NCI-H1436 (cell line): ENCODE measurements around the gene TBC1D1.
"Not testable (repeated sequence)": the region's sequence is repeated elsewhere in the genome, so short reads cannot be mapped to it uniquely, and the experiment has no call there.

Source experiments
- DNase-seq: peaks from one replicate; lab custom pipeline; 2025; lab: John Stamatoyannopoulos, UW

TBC1D1 gene

DNA sequence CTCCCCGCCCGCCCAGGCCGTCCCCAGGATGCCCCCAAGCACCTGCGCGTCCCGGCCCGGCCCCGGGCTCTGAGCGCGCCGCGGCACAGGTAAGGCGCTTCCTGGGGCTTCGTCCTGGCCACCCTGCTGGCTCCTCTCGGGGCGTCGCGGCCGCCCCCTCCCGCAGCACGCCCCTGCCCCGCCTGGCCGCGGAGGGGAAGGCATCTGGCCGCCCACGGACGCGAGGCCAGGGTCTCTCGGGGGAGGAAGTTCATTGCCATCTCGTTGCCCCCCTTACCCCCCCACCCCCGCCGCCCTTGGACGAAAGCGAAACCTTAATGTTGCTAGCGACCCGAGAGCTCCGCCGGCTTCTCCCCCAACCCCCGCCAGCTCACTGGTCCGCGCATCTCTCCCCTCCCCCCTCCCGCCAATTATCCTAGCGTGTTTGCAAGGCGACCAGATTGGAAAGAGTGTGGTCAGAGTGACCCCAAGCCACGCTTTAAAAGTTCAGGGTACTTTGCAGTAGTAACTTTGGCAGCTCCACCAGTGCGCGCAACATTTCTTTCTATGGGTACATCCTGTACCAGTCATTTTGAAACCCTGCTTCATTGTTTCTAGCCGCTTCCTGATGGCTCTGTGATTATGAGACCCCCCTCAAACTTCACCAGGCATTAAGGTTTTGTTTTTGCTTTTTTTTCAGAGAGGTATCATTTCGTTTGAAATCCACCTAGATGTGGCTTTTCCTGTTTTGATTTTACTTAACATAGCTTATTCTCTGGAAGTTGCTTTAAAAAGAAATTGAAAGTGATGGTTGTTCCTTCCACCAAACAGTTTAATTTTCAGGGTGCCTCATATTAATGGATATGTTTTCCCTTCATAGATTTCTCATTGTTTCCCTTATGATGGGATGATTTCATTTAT is 626 bp downstream of the TBC1D1 start:
- DNase-seq = peak; percentile 17

DNA sequence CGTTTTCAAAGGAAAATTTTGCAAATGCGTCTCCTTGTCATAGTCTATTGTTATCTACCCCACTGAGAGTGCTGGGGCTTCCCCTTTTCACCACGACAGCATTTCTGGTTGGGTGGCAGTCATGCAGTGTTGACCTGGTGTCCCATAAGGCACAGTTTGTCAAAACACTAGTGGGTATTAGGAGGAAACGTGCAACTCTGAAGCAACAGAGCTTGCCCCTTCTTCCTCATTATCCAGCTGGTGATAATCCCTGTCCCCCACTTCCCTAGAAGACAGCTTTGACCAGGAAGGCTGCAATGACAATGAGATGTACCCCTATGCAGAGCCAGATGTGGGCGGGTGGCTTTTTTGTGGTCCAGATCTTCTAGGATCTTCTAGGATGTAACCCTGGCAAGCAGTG is 1.8 kb downstream of the TBC1D1 start:
- no peak for DNase-seq

DNA sequence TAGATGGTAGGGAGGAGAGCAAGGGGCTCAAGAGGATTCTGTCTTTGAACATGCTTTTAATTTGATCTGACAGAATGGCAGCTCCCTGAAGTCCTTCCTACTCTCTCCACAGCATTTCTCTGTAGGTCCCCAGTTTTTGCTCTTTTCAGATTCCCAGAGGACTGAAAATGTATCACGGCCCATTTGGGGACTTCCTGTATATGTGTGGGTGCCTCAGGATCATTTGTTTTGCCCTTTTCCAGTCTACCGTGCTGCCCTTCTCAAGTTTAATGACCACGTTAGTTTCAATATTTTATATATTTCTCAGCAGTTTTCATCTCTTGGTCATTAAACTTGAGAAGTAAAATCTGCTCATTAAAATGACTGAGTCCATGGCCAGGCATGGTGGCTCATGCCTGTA is 2.3 kb downstream of the TBC1D1 start:
- no peak for DNase-seq

DNA sequence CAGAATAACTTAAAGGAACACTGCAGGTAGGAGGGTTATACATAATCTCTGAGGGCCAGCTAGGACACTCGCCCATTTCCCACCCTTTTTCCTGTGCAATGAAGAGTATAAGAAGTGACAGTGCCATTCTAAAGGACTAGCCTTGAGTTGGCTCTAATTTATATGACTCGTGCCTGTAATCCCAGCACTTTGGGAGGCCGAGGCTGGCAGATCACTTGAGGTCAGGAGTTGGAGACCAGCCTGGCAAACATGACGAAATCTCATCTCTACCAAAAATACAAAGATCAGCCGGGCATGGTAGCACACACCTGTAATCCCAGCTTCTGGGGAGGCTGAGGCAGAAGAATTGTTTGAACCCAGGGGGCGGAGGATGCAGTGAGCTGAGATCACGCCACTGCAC is 4.4 kb downstream of the TBC1D1 start:
- DNase-seq = no peak

DNA sequence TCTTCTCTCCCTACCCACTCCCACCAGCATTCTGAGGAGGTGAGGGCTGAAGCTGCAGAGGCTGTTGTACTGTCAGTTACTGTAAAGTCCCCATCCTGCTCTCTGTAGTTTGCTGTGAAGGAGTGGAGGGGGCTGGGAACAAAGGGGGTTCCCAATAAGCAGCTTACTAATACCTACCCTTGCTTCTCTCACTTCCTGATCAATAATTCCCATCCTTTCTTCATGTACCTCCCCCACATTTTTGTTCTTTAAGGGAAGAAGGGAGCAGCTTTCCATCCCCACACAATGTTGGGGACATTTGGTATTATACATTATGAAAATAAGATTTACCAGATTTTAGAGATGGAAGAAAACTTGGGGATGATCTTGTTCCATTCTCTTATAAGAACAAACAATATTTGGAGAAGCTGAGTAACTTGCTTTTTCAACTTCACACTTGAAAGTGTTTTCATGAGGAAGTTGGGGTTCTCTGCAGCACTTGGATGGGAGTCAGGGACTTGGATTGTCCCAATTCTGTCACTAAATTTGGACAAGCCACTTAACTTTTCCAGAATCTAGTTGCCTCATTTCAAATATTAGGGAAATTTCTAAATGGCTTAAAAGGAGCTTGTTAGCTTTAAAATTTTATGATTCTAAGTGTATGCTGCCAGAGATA is 5.4 kb downstream of the TBC1D1 start:
- no peak for DNase-seq

DNA sequence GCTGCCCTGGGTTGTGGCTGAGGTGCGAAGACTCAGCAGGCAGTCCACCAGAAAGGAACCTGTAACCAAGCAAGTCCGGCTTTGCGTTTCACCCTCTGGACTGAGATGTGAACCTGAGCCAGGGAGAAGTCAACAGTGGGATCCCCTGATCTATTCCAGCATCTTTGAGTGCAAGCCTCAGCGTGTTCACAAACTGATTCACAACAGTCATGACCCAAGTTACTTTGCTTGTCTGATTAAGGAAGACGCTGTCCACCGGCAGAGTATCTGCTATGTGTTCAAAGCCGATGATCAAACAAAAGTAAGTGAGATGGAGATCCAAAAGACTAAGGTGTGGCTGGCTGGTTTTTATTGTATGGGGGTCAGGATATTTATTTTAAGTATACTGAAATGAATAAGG is 11.3 kb downstream of the TBC1D1 start:
- no peak for DNase-seq

DNA sequence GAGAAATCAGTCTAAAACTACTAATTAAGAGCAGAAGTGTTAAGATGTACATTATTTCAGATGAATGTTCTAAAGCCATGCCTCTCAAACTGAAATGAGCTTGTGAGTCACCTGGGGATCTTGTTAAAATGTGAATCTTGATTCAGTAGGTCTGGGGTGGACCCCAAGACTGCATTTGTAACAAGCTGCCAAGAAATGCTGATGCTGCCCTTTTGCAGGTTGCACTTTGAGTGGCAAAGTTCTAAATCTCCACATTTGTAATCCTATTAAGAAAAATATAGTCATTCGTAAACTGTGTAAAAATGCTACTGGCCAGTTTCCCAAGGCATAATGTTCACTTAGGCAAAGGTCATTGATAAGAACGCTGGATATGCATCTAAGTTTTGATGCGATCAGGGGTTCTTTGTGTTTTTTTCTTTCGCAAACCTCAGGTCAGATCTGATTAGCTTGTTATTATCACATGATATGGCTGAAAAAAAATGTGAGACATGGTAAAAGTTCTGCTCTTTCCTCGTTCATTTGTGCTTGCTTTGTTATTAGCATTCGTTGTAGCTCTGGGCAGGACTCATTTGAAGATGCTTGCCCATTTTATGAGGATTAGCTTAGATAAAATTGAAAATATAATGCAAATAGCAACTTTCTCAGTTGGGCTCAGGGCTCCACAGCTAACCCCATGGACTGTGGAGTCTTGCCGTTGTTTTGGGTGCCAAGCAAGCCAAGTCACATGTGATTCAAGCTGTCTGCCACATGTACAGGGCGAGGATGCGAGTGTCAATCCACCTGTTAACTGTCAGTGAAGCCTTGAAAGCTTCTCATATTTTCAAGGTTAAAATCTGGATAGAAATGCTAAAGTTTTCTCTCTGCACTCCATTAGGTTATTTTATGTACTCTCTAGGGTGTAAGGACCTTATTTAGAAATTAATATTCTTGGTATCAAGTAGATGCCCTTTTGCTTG is 12.1 kb downstream of the TBC1D1 start:
- no peak for DNase-seq

DNA sequence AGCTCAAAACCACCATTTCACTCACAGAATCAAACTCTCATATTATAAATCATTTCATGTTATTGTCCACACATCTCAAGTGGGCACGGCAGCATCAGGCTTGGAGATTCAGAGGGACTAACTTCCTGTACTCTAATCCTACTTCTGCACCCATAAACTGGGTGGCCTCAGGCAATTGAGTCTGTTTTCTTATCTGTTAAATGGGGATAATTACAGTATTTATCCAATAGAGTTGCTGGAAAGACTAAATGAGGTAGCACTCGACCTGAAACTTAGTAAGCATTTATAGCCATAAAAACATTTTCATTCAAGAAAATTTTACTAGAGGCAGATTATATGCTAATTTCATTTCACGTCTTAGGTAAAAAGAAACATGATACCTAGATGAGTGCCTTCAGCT is 13.0 kb downstream of the TBC1D1 start:
- DNase-seq = peak; percentile 51

DNA sequence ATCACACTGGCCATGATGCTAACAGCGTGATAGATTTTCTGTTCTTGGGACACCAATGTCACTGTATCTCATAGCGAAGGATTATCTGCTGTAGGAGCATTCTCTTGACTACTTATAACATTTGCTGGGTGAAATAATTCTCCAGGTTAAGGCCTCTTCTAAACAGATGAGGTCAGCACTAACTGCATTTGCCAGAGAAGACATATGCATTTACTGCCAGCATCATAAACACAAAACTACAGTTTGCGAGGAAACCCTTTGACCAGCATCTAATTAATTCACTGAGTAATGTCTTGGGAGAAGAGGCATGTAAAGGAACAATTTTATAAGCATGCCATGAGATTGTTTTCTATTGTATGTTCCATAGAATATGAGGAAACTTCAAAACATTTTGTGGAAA is 13.9 kb downstream of the TBC1D1 start:
- no peak for DNase-seq

DNA sequence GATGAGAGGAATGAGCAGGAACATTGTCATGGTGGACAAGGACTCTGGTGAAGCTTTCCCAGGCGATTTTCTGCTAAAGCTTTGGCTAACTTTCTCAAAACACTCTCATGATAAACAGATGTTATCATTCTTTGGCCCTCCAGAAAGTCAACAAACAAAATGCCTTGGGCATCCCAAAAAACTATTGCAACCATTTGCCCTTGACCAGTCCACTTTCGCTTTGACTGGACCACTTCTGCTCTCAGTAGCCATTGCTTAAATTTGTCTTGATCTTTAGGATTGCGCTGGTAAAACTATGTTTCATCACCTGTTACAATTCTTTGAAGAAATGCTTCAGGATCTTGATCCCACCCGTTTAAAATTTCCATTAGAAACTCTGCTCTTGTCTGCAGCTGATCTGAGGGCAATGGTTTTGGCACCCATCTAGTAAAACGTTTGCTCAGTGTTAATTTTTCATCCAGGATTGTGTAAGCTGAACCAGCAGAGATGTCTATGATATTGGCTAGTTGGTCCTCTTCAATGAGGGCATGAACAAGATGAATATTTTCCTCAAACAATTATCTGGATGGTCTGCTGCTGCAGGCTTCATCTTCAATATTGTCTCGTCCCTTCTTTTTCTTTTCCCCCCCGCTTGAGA is 14.8 kb downstream of the TBC1D1 start:
- DNase-seq = no peak

DNA sequence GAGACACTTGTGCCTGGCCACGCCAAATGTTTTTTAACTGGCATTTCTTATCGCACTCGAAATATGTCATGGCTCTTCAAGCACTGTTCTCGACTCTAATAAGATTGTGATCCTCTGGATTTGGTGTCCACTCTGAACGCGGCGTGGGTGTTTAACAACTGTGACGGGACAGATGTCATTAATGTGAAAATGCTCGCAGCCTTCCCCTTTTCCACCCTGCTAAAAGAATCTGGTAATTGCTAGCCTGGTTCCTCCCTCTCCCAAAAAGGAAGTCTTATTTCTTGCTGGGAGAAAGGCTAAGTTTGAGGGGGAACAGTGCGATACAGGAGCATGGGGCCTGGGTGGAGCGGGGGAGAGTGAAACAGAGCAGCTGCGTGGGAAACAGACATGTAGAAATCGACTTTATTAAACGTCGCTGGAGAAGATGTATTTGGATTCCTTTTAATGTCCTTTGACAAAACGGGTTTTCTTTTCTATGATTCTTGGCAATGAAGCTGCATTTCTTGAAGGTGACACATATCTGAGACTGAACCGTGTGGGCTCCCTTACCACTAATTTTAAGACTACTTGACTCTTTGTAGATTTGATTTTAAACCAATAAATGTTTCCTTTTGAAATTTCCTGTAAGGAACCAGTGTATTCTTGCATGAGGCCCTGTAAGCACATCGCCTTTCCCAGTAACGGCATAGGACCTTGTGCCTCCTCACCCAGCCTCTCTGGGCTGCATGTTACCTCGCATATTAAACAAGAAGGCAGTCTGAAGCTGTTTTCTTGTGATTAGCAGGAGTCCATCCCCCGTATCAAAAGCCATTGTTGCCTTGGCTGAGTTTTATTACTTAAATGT is 17.8 kb downstream of the TBC1D1 start:
- no peak for DNase-seq

DNA sequence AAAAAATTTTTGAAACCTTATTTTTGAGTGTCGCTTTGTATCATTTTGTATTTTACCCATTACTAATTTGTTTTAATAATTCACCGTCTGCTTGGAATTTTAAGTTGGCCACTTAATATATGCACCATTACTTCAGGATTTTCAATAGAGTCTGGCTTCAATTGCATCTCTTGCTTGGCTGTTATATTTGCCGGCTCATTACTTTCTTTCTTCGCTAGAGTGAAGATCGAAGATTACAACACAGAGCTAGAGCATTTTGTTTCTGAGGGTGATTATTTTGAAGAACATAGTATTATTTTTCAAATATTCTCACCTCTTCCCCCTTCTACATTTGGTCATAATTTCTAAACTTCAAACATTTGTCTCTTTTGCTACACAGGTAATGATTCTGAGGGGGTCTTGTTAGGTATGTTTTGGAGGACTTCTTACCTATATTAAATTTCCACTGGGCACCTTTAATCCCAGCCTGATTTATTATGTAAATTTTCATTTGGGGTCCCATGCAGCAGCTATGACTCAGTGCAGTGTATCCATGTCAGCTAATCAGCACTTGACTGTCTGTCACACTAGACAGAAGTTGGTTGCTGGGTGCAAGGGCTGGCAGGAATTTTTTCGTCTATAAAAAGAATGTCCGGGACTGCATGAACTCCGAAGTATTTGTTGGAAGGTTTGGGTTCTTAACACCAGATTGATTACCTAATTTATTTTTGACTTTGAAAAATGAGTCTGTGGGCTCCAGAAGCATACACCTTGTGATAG is 18.6 kb downstream of the TBC1D1 start:
- DNase-seq = no peak

DNA sequence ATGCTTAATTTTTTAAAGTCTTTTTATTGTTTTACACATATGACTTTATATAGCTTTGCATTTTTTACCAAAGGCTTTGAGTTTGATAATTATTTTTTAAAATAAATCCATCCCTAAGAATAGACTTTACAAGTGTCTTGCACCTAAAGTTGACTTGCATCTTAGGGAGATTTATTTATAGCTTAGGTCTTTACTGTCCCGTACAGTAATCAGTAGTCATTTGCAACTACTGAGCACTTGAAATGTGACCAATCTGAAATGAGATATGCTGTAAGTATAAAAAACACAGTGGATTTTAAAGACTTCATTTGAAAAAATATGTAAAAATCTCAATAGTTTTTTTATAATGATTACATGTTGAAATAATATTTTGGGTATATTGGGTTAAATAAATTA is 19.2 kb downstream of the TBC1D1 start:
- no peak for DNase-seq

DNA sequence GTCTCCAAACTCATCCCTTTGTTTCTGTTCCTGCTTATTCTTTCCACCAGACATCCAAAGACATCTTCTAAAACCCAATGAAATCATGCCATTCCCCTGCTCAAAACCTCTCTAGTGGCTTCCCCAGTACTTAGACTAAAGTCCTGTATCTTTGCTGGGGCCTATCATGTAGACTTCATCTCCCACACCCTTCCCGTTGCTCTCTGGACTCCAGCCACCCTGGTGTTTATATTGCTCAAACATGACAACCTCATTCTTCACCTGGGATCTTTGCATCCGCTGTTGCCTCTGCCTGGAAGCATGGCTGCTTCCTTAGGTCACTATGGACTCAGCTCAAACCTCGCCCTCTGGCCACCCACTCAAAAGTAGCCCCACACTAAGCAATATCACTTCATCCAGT is 23.7 kb downstream of the TBC1D1 start:
- no peak for DNase-seq

DNA sequence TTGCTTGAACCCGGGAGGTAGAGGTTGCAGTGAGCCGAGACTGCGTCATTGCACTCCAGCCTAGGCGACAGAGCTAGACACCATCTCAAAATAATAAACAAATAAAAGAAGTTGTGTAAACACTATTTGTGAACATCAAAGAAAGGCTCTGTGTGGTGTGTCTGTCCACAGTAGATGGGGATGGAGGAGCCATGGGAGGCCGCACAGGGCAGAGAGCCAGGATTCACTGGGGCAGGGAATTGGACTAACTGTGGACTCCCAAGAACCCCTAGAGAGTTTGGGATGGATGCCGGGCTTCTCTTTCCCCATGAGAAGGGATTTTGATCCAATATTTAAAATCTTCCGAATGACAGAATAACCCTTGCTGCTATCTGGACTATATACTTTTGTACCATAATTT is 26.5 kb downstream of the TBC1D1 start:
- DNase-seq = no peak

DNA sequence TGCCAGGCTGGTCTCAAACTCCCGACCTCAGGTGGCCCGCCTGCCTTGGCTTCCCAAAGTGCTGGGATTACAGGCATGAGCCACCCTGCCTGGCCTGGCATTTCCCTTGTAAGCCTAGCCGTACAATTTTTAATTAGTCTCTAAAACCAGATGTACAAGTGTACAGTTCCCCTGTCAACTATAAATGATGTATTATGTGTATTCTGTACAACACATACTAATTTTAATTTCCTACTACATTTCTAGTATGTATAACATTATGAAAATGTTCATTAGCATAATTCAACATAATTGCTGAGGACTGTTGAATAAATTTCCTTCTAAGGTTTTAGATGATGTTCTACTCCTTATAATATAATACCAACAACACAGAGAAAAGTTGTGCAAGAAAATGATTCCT is 27.8 kb downstream of the TBC1D1 start:
- DNase-seq = no peak

DNA sequence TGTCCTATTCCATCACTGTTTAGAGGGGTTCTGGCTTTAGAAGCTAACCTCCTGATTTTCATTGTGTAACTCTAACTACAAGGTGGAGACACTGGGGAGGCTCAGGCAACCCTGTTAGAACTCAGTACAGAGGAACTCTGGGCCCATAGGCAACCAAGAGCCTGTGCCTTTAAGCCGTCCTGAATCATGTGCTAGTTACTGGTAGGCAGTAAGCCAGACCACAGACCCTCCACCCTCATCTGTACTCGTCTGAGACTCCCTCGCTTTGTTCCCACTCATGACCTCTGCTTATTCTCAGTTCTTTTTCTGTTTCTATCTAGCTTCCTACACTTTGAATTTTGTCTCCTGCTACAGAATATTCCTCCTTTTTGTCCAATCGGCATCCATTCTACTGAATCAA is 31.4 kb downstream of the TBC1D1 start:
- DNase-seq = no peak

DNA sequence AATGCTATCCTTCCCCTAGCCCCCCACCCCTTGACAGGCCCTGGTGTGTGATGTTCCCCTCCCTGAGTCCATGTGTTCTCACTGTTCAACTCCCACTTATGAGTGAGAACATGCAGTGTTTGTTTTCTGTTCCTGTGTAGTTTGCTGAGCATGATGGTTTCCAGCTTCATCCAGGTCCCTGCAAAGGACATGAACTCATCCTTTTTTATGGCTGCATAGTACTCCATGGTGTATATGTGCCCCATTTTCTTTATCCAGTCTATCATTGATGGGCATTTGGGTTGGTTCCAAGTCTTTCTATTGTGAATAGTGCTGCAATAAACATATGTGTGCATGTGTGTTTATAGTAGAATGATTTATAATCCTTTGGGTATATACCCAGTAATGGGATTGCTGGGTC is 32.2 kb downstream of the TBC1D1 start:
- DNase-seq = not testable (repeated sequence)

DNA sequence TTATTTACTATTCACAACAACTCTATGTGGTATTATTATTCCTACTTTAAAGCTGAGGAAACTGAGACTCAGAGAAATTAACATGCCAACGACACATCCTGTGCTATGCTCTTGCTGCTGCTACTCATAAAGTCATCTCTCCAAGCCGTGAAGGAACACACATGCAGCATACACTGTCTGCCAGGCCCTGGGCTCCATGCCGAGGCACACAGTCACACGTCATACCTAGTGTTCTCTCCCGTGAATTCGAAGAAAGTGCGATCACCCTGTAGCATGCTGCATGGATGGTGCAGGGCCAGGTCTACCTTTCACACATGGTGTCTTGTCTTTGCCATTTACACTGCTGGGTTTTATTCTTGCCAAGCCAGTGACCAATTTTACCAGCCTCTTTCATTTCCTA is 34.1 kb downstream of the TBC1D1 start:
- DNase-seq = no peak

DNA sequence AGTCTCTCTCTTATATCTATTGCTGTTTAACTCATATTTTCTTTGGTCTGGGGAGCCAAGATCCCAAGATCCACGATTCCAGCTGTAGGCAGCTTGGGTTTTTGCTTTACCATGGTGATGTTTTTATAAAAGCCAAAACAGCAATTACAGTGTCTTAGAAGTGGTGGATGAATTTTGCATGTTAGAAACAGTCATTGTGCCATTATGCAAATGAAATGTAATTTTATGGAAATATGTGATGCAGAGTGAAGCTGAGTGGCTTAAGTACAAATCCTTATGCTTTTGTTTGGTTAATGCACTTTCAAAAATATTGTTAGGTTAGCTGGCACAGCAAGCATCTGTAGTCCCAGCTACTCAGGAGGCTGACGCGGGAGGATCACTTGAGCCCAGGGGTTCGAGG is 36.5 kb downstream of the TBC1D1 start:
- DNase-seq = no peak
